Measurements from ENCODE around the gene EEIG1. TPM values are rescaled to one million over a fixed set of nuclear protein-coding genes. Genes with fewer than 3 reads are reported as not detected.
"Not testable (repeated sequence)": the region's sequence is repeated elsewhere in the genome, so short reads cannot be mapped to it uniquely, and the experiment has no call there.

Gene EEIG1
- total RNA-seq, 3 donors from 2014 or later = 127 to 168 (median 144) TPM

GRCh38 chr9:128025736-128026135 is 44.9 kb upstream of the EEIG1 start:
- TF ChIP-seq, protein P1, sequence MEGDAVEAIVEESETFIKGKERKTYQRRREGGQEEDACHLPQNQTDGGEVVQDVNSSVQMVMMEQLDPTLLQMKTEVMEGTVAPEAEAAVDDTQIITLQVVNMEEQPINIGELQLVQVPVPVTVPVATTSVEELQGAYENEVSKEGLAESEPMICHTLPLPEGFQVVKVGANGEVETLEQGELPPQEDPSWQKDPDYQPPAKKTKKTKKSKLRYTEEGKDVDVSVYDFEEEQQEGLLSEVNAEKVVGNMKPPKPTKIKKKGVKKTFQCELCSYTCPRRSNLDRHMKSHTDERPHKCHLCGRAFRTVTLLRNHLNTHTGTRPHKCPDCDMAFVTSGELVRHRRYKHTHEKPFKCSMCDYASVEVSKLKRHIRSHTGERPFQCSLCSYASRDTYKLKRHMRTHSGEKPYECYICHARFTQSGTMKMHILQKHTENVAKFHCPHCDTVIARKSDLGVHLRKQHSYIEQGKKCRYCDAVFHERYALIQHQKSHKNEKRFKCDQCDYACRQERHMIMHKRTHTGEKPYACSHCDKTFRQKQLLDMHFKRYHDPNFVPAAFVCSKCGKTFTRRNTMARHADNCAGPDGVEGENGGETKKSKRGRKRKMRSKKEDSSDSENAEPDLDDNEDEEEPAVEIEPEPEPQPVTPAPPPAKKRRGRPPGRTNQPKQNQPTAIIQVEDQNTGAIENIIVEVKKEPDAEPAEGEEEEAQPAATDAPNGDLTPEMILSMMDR (IDR thresholded peaks at IDR 0.05) = no peak
- ATAC-seq (peak; percentile 10), DNase-seq (no peak)
- no peaks in the 10 kb centered on the region for H3K4me1 ChIP-seq (ENCODE audit: low read depth)
- H3K9me3 ChIP-seq = no peaks in the 10 kb centered on the region
- intact Hi-C loops (cut with DNase I, micrococcal nuclease) = no loop called here
- no peaks in the 10 kb centered on the region for H3K36me3 ChIP-seq (ENCODE audit: low read depth)
- H3K4me3 ChIP-seq = no peak overlapping the region

GRCh38 chr9:128024761-128025308 is 44.0 kb upstream of the EEIG1 start:
- Histone ChIP-seq H3K36me3 (ENCODE audit: low read depth) (no peaks in the 10 kb centered on the region), H3K4me3 (no peak overlapping the region), H3K4me1 (ENCODE audit: low read depth) (no peaks in the 10 kb centered on the region), H3K9me3 (no peaks in the 10 kb centered on the region)
- ATAC-seq (no peak), DNase-seq (no peak)
- TF ChIP-seq, protein P1 (IDR thresholded peaks at IDR 0.05) = no peak
- intact Hi-C loops (cut with DNase I, micrococcal nuclease) = no loop called here

DNA sequence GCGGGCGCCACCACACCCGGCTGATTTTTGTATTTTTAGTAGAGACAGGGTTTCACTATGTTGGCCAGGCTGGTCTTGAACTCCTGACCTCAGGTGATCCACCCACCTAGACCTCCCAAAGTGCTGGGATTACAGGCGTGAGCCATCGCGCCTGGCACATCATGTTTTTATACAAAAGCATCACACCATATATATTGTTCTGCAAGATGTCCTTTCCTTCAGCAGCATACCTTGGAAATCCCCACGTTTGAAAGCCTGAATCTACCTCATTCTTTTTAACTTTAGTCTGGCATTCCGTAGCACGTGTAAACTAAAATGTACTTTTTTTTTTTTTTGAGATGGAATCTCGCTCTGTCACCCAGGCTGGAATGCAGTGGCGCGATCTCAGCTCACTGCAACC is 42.9 kb upstream of the EEIG1 start:
- intact Hi-C loops (cut with DNase I, micrococcal nuclease); H3K4me1 ChIP-seq (ENCODE audit: low read depth); ATAC-seq: not testable (repeated sequence)

GRCh38 chr9:128022886-128023285 is 42.1 kb upstream of the EEIG1 start:
- no peaks in the 10 kb centered on the region for H3K36me3 ChIP-seq (ENCODE audit: low read depth)
- ATAC-seq = no peak
- H3K9me3 ChIP-seq = no peaks in the 10 kb centered on the region

More for the DNA sequence above, 42.9 kb upstream of the EEIG1 start:
- not testable (repeated sequence) for H3K36me3 ChIP-seq (ENCODE audit: low read depth); H3K4me3 ChIP-seq; H3K9me3 ChIP-seq; DNase-seq

DNA sequence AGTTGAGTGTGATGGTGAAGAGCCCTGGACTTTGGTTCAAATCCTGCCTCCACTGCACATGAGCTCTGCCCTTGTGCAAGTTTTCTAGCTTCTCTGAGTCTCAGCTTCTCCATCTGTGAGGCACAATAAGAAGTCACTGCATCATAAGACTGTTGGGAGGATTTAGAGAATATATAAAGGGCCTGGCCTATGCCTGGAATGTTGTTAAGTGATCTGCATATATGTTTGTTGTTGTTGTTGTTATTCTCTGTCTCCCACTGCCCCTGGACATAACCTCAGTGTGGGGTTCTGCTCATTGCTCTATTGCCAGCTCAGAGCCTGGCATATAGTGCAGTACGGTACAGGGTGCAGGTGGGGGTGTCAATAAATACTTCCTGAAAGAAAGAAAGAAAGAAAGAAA is 40.3 kb upstream of the EEIG1 start:
- Histone ChIP-seq H3K9me3 (no peaks in the 10 kb centered on the region), H3K36me3 (ENCODE audit: low read depth) (no peaks in the 10 kb centered on the region), H3K4me1 (ENCODE audit: low read depth) (no peaks in the 10 kb centered on the region), H3K4me3 (no peak overlapping the region)
- TF ChIP-seq, protein P1 (IDR thresholded peaks at IDR 0.05) = no peak
- intact Hi-C loops (cut with DNase I, micrococcal nuclease) = no loop called here
- DNase-seq (no peak), ATAC-seq (no peak)

More at GRCh38 chr9:128022886-128023285, 42.1 kb upstream of the EEIG1 start:
- Histone ChIP-seq H3K4me3 (no peak overlapping the region), H3K4me1 (ENCODE audit: low read depth) (no peaks in the 10 kb centered on the region)
- intact Hi-C loops (cut with DNase I, micrococcal nuclease) = no loop called here
- TF ChIP-seq, protein P1 (IDR thresholded peaks at IDR 0.05) = no peak
- no peak for DNase-seq

- intact Hi-C loops (cut with DNase I, micrococcal nuclease) = no loop called here
- no peak for DNase-seq
- Histone ChIP-seq H3K9me3 (no peaks in the 10 kb centered on the region), H3K4me1 (ENCODE audit: low read depth) (no peaks in the 10 kb centered on the region), H3K4me3 (no peak overlapping the region), H3K36me3 (ENCODE audit: low read depth) (no peaks in the 10 kb centered on the region)
- no peak for ATAC-seq
- TF ChIP-seq, protein P1 (IDR thresholded peaks at IDR 0.05) = no peak
These were observed 39.9 kb upstream of the EEIG1 start for GRCh38 chr9:128020692-128021091.

Data from mucosa of descending colon (tissue), 3 donors.